HG02623 (cell line): ENCODE data around the gene FAM32A.
"Not testable (repeated sequence)": the region's sequence is repeated elsewhere in the genome, so short reads cannot be mapped to it uniquely, and the experiment has no call there.

Source experiments
- ATAC-seq: cut with Tn5 transposase; IDR thresholded peaks from one replicate; pipeline ENCODE4 v1.9.1; 2021; ENCODE audit warnings: moderate library complexity; ENCODE audit not compliant: unreplicated experiment

Gene FAM32A

DNA sequence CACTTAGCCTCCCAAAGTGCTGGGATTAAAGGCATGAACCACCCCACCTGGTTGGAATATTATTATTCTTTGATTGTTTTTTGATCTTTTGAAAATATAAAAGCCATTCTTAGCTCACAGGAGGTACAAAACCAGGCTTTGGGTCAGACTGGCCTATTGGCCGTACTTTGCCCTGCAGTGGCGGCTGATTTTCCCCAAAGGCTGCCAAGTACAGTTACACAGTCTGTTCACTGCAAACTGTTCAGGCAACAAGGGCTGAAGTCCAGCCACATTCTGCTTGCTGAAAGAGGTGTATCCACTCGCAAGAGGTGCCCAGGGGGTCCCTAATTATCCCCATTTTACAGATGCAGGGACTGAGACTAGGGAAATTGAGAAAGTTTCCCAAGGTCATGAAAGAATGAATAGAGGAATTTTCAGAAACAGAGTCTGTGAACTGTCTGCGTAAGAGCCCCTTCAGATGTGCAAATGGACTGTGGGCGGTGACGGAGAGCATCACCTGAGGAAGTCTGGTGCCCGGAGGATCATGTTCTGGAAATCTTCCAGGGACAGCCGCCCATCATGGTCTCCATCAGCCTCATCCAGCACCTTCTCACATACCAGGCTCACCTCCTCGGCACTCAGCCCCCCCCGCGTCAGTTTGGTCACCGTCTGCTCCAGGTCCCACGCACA, 20.9 kb upstream of the FAM32A start:
- ATAC-seq = no peak

- no peak for ATAC-seq
These were observed 18.8 kb upstream of the FAM32A start for GRCh38 chr19:16166417-16166816.

DNA sequence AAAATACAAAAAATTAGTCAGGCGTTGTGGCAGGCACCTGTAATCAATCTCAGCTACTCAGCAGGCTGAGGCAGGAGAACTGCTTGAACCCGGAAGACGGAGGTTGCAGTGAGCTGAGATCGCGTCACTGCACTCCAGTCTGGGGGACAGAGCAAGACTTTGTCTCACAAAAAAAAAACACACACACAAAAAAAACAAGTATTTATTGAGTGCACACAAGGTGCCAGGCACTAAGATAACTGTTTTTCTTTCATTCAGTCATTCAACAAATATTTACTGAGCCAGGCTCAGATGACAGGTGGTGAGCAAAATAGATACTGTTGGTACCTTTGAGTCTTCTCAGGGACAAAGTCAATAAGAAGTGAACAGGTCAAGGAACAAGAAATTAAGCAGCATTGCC, 18.2 kb upstream of the FAM32A start:
- no peak for ATAC-seq

GRCh38 chr19:16168465-16169081, 16.6 kb upstream of the FAM32A start:
- ATAC-seq = no peak

- ATAC-seq = no peak
These were observed 15.1 kb upstream of the FAM32A start for GRCh38 chr19:16170134-16170533.

DNA sequence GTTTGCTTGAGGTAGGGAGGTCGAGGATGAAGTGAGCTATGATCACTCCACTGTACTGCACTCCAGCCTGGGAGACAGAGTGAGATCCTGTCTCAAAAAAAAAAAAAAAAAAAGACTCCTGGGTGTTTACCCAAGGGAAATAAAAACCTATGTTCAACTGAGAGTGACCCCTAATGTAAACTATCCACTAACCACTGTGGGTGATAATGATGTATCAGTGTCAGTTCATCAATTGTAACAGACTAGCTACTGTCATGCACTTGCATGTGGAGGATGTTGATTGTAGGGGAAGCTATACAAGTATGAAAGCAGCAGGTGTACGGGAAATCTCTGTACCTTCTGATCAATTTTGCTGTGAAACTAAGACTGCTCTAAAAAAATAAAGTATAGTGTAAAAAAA, 9.3 kb upstream of the FAM32A start:
- no peak for ATAC-seq

DNA sequence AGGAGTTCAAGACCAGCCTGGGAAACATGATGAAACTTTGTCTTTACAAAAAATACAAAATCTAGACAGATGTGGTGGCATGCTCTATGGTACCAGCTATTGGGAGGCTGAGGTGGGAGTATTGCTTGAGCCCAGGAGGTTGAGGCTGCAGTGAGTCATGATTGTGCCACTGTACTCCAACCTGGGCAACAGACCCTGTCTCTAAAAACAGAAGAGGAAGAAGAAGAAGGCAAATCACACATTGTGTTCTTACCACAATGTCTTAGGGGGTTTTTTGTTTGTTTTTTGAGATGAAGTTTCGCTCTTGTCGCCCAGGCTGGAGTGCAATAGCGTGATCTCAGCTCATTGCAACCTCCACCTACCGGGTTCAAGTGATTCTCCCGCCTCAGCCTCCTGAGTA, 6.3 kb upstream of the FAM32A start:
- ATAC-seq = not testable (repeated sequence)

- no peak for ATAC-seq
These were observed 4.6 kb upstream of the FAM32A start for GRCh38 chr19:16180611-16181010.

- no peak for ATAC-seq
These were observed 516 bp upstream of the FAM32A start for GRCh38 chr19:16184665-16185122.

DNA sequence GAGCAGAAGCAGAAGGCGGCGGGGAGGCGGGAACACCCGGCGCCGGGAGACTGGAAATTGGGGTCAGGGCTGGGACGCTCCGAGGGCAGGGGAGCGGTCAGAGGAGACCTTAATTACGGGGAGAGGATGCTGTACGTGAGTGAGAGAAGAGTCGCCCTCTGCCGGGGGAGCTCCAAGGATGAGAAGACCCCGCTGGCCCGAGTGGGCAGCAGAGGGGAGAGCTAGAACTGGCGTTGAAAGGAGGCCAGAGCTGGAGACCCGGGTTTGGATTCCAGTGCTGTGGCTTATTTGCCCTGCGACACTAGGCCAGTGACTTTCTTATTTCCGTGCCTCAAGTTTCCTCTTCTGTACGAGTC, 536 bp downstream of the FAM32A start:
- no peak for ATAC-seq

- ATAC-seq = no peak
These were observed 3.3 kb downstream of the FAM32A start for GRCh38 chr19:16188521-16188920.

GRCh38 chr19:16190198-16190597, 5.0 kb downstream of the FAM32A start:
- no peak for ATAC-seq

DNA sequence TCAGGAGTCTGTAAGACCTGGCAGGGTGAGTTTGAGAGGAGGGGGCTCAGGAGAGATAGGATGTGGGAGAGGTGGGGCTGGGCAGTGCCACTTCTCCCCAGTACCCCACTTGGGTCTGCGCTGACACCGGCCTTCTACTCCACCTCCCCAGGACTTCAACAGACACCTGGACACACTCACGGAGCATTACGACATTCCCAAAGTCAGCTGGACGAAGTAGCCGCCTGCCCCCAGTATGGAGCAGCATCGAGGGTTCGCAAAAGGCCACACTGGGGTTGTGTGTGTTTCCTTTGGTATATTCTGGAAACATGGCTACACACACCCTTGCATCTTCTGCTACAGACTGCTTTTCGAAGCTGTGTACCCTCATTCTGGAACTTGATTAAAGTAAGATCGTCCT, 5.5 kb downstream of the FAM32A start:
- no peak for ATAC-seq

GRCh38 chr19:16191216-16191908, 6.2 kb downstream of the FAM32A start:
- no peak for ATAC-seq

DNA sequence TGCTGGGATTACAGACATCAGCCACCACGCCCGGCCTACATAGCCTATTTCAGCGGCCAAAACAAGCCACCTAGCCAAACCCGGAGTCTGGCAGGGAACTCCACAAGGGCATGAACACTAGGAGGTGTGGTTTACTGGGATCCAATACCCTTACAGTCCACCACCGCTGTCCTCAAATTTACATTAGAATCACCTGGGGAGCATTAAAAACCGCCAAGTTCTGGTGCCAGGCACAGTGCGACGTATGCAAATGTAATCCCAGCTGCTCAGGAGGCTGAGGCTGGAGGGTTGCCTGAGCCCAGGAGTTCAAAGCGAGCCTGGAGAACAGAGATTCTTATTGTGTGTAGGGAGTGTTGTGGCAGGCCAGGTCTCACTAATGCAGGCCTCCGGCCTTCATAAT, 8.3 kb downstream of the FAM32A start:
- ATAC-seq = no peak

DNA sequence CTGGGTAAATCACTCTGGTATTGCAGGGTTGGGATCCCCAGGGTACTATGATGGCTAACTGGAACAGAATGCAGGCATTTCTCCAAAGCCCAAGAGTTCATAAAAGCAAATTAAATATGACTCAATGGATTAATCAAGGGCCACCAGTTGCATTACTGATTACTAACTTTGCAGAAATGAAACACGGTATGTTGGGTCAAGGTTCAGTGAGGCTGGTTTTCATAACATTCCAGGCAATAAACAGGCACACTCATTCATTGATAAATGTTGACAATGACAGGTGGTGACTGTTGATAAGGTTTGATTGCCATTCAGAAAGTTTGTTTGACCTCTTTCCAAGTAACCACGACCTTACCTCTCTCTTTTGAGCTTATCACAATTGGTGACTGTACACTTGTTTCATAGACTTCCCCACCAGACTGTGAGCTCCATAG, 12.0 kb downstream of the FAM32A start:
- no peak for ATAC-seq

DNA sequence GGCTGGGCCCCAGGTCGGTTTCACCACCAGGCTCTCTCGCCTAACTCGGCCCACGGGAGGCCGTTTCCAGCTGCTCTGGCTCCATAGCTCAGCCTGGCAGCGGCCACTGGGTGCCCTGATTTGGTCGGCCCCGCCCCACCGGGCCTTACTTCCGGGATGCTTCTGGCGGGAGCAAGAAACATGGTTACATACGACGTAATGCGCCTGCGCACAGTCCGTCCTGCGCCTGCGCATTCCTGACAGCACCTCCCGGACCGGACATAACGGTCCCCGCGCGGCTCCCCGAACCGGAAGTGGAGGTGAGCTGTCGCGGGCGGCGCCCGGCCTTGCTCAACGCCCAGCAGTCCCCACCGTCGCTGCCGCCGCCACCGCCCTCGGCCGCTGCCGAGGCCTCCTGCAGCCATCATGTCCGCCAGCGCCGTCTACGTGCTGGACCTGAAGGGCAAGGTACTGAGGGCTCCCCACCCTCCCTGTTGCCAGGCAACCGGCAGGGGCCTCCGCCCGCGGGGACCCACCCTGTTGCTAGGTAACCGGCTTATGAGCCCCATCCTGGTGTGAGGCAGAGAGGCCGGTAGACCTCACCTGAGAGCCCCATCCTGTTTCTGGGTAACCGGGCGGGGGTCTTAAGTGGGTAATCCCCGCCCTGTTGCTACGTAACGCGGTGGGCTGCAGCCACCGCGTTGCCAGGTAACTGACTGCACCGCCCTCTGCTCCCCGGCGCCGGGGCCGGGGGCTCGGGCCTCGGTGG, 12.6 kb downstream of the FAM32A start, which contains the start of gene AP1M1:
AP1M1 (plus strand) TSS at position 290 of the 748 bp plus-strand sequence; CDS start at position 406, 116 bp downstream.
- ATAC-seq = peak; percentile 83

- ATAC-seq = peak; percentile 2
These were observed 13.1 kb downstream of the FAM32A start for GRCh38 chr19:16198370-16198651.

- no peak for ATAC-seq
These were observed 14.2 kb downstream of the FAM32A start for GRCh38 chr19:16199275-16199932.

DNA sequence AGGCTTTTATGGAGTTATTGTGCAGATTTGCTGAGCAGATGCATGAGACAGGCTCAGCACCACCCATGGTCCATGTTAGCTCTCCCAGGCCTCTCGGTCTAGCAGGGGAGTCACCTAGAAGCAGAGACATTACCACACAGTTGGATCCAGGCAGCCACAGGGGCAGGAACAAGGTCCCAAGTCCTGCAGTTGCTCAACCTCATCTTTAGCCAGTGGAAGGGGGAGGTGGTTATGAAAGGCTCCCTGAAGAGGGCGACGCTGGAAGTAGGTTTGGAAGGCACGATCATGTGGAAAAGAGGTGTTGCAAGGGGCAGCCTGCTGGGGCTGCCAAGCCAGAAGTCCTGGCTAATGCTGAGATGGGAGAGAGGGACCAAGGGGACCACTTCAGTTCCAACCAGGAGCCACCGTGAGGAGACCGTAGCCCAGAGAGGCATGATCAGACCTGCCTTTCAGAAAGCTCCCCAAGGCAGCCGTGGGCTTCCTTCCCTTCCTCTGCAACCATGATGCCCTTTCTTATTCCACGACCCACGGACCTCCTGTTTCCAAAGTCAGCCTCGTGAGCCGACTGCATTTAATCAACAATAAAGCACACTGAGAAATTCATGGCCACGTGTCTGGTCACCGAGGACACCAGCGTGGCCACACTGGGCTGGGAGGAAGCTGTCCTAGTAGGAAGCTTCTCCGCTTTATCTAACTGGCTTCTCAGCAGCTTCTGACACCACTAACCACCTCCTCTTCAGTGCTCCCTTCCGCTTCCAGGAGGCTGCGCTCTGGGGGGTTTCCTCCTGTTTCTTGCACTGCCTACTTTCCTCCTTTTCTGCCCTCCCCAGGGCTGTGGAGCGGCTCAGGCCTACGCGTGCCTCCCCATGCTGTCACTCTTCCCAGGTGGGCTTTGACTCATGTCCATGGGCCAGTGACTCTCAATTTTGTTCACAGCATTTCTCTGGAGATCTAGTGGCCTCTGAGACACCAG, 15.1 kb downstream of the FAM32A start:
- no peak for ATAC-seq
